Nephron progenitor cell (in vitro differentiated cells): Measurements from ENCODE around the gene FAM83C.

Source experiments
- DNase-seq: peaks from one replicate; pipeline ENCODE4 v3.0.0; 2021
- H3K27ac Mint-ChIP-seq: 2 replicates; pipeline ENCODE4 v1.8.0; 2021; ENCODE audit warnings: mild to moderate bottlenecking, moderate library complexity, mixed read lengths
- H3K27me3 Mint-ChIP-seq: 2 replicates; pipeline ENCODE4 v1.8.0; 2021; ENCODE audit warnings: mild to moderate bottlenecking, low read depth, mixed read lengths; ENCODE audit not compliant: poor library complexity
- H3K36me3 Mint-ChIP-seq: 2 replicates; pipeline ENCODE4 v1.8.0; 2021; ENCODE audit warnings: low read depth, mixed read lengths
- H3K4me1 Mint-ChIP-seq: 2 replicates; pipeline ENCODE4 v1.8.0; 2021; ENCODE audit warnings: mixed read lengths
- H3K4me3 Mint-ChIP-seq: 2 replicates; pipeline ENCODE4 v1.8.0; 2021; ENCODE audit warnings: mild to moderate bottlenecking, moderate library complexity, mixed read lengths
- H3K9me3 Mint-ChIP-seq: 2 replicates; pipeline ENCODE4 v1.8.0; 2021; ENCODE audit warnings: mild to moderate bottlenecking, moderate library complexity, mixed read lengths
- TF ChIP-seq, protein P1 (sequence below): fragments of 200-600 bp; sonication (generic); IDR thresholded peaks from 2 replicates; pipeline ENCODE4 v1.5.0; 2021; ENCODE audit warnings: antibody characterized with exemption

Gene FAM83C

DNA sequence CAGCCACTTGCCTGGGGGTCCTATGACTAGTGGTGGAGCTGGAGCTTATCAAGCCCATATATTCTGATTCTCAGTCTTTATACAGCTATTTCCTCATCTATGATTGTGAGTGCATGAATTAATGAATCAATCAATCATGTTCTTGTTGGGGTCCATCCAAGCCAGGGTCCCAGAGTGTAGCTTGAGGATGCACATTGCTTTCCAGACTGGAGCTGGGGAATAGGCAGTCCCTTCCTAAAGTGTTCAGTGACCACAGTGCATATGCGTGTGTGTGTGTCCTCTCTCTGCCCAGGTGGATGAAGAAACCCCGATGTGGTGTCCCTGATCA, 40.6 kb downstream of the FAM83C start:
- Mint-ChIP-seq H3K4me1 (peaks cover 5% of the 10 kb centered on the region), H3K4me3 (no peak overlapping the region), H3K27me3 (peaks cover 12% of the 10 kb centered on the region), H3K36me3 (no peaks in the 10 kb centered on the region), H3K9me3 (no peaks in the 10 kb centered on the region), H3K27ac (no peak overlapping the region)
- TF ChIP-seq, protein P1, sequence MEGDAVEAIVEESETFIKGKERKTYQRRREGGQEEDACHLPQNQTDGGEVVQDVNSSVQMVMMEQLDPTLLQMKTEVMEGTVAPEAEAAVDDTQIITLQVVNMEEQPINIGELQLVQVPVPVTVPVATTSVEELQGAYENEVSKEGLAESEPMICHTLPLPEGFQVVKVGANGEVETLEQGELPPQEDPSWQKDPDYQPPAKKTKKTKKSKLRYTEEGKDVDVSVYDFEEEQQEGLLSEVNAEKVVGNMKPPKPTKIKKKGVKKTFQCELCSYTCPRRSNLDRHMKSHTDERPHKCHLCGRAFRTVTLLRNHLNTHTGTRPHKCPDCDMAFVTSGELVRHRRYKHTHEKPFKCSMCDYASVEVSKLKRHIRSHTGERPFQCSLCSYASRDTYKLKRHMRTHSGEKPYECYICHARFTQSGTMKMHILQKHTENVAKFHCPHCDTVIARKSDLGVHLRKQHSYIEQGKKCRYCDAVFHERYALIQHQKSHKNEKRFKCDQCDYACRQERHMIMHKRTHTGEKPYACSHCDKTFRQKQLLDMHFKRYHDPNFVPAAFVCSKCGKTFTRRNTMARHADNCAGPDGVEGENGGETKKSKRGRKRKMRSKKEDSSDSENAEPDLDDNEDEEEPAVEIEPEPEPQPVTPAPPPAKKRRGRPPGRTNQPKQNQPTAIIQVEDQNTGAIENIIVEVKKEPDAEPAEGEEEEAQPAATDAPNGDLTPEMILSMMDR, result no peak
- DNase-seq, result no peak

DNA sequence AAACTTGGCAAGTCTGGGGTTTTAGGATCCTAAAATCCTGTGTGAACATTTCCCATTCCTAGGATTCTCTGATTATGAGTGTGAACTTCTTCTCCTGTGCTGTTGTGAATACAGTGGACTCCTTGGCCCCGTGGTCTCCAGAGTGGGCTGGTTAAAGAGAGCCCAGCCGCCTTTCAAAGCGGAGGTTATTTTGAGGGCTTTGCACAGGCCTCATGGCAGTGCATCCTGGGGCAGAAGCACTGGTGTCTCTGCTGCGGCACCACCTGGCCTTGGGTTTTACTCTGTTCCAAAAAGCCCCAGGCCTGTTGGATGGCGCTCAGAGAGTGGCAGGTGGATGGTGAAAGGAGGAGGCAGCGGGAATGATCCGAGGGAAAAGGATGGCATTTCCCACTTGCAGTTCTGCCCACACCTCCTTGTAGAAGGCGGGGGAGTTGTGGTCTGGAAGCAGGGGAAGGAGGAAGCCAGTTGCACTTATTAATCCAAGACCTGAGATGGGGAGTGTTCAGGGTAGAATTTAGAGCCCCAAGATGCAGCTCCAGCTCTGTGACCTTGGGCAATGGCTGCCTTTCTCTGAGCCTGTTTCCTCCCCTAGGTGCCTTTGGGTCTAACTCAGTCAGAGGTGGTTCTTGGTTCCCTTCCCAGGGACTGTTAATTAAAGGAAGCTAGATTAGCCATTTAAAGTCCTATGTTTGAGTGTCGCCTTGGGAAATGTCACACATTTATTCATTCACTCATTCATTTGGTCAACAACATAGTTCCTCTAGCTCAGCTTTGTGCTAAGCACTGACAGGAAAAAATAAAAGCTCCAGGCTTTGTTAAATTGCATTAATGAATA, 43.4 kb downstream of the FAM83C start:
- H3K4me3 Mint-ChIP-seq, result no peak overlapping the region
- H3K9me3 Mint-ChIP-seq, result no peaks in the 10 kb centered on the region
- H3K27me3 Mint-ChIP-seq, result peaks cover 8% of the 10 kb centered on the region
- TF ChIP-seq, protein P1, result no peak
- H3K27ac Mint-ChIP-seq, result no peak overlapping the region
- peaks cover 5% of the 10 kb centered on the region for H3K4me1 Mint-ChIP-seq
- H3K36me3 Mint-ChIP-seq, result no peaks in the 10 kb centered on the region
- DNase-seq, result no peak

DNA sequence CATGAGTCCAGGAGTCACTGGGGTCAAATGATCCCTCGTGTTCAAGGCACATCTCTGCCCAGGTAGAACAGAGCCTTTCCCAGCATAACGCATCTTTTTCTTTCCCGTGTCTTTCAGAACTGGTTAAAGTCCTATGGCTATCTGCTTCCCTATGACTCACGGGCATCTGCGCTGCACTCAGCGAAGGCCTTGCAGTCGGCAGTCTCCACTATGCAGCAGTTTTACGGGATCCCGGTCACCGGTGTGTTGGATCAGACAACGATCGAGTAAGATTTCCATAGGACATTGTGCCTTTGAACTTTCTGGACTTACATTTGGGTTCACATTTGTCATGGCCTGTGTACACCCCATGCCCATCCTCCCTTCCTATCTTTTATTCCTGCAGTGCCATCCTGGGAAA, 45.5 kb downstream of the FAM83C start:
- no peaks in the 10 kb centered on the region for H3K9me3 Mint-ChIP-seq
- no peak for DNase-seq
- peaks cover 5% of the 10 kb centered on the region for H3K4me1 Mint-ChIP-seq
- H3K4me3 Mint-ChIP-seq, result no peak overlapping the region
- H3K27ac Mint-ChIP-seq, result no peak overlapping the region
- TF ChIP-seq, protein P1, result no peak
- H3K36me3 Mint-ChIP-seq, result no peaks in the 10 kb centered on the region
- H3K27me3 Mint-ChIP-seq, result peaks cover 12% of the 10 kb centered on the region

DNA sequence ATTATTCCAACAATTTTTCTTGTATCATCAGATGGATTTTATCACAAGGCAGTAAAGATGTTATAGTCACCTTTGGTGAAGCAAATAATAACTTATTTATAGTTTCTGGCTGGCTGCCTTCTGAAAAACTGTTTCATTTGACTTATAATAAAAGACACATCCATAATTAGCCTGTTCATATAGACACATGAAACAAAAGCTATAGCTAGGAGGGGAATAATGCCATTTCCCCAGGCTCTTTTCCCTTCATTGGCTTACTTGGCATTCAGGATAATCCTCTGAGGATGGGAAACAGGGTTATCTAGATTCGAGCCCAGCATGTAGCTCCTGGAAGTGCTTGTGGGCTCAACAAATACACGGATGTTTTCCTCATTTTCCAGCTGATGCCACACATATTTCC, 48.2 kb downstream of the FAM83C start:
- no peaks in the 10 kb centered on the region for H3K36me3 Mint-ChIP-seq
- no peaks in the 10 kb centered on the region for H3K9me3 Mint-ChIP-seq
- H3K27me3 Mint-ChIP-seq, result peaks cover 29% of the 10 kb centered on the region
- H3K27ac Mint-ChIP-seq, result no peak overlapping the region
- TF ChIP-seq, protein P1, result no peak
- H3K4me1 Mint-ChIP-seq, result no peaks in the 10 kb centered on the region
- no peak overlapping the region for H3K4me3 Mint-ChIP-seq
- no peak for DNase-seq

DNA sequence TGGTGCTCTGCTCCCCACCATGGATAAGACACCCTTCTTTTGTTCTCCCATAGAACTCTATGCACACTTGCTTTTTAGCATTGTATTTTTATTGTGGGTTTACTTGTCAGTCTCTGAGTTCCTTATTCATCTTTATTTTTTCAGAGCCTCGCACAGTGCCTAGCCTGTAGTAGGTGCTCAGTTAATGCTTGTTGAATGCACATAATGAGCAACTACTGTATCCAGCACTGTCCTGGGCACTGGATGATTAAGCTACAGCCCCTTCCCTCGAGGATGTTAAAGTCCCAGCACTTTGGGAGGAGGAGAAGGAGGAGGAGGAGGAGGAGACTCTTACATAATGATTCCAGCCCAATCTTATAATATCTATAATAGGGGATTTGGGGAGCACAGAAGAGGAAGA, 48.9 kb downstream of the FAM83C start:
- no peak for DNase-seq
- Mint-ChIP-seq H3K9me3 (no peaks in the 10 kb centered on the region), H3K4me1 (no peaks in the 10 kb centered on the region), H3K27ac (no peak overlapping the region), H3K27me3 (peaks cover 36% of the 10 kb centered on the region), H3K36me3 (no peaks in the 10 kb centered on the region), H3K4me3 (no peak overlapping the region)
- TF ChIP-seq, protein P1, result no peak

DNA sequence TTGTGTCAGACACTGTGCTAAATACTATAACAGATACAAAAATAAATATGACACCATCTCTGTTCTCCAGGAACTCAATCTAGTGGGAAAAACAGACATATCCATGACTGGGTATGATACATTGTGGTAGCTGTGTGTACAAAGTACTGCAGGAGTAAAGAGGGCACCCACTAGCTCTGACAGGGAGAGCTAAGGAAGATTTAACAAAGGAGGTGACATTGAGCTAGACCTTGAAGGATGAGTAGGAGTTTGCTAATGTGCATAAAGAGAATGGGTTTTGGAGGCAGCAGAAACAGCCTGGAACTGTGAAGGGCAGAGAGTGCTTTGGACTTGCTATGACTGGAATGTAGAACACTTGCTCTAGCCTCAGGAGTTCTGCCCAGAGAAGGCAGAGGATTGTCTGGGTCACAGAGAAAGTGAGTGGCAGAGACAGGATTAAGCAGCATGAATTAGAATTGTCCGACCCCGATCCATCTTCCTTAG, 51.4 kb downstream of the FAM83C start:
- H3K36me3 Mint-ChIP-seq, result no peaks in the 10 kb centered on the region
- H3K4me3 Mint-ChIP-seq, result no peak overlapping the region
- TF ChIP-seq, protein P1, result no peak
- DNase-seq, result no peak
- H3K27me3 Mint-ChIP-seq, result peaks cover 38% of the 10 kb centered on the region
- H3K4me1 Mint-ChIP-seq, result no peaks in the 10 kb centered on the region
- peaks cover 3% of the 10 kb centered on the region for H3K9me3 Mint-ChIP-seq
- no peak overlapping the region for H3K27ac Mint-ChIP-seq
